BLaER1 treated with 17β-estradiol and CSF1 and Interleukin-3, amounts not matched to agents 10 nM and 100 nM (cell line): ENCODE results near the gene IPPK.

ENCODE experiments used
- H3K27ac ChIP-seq, 11 experiments: shearing (Covaris generic); formaldehyde crosslinking; 2 replicates each; pipeline ENCODE4 v1.8.1; 2022
- H3K27me3 ChIP-seq, 11 experiments: shearing (Covaris generic); formaldehyde crosslinking; 2 replicates each; pipeline ENCODE4 v1.8.1; 2022
- H3K36me3 ChIP-seq, 11 experiments: shearing (Covaris generic); formaldehyde crosslinking; 2 replicates each; pipeline ENCODE4 v1.8.1; 2022
- H3K4me1 ChIP-seq, 10 experiments: shearing (Covaris generic); formaldehyde crosslinking; 2 replicates each; pipeline ENCODE4 v1.8.1; 2022
- H3K4me2 ChIP-seq, 11 experiments: shearing (Covaris generic); formaldehyde crosslinking; 2 replicates each; pipeline ENCODE4 v1.8.1; 2022
- H3K4me3 ChIP-seq, 10 experiments: shearing (Covaris generic); formaldehyde crosslinking; 2 replicates each; pipeline ENCODE4 v1.8.1; 2022
- H3K9ac ChIP-seq, 11 experiments: shearing (Covaris generic); formaldehyde crosslinking; 2 replicates each; pipeline ENCODE4 v1.8.1; 2022
- H3K9me3 ChIP-seq, 11 experiments: shearing (Covaris generic); formaldehyde crosslinking; replicated peaks in 1 of 11; 2 replicates each; pipeline ENCODE4 v1.8.1; 2022
- H4K20me1 ChIP-seq, 11 experiments: shearing (Covaris generic); formaldehyde crosslinking; 2 replicates each; pipeline ENCODE4 v1.8.1; 2022
- Cebpa-rat ChIP-seq, 11 experiments: shearing (Covaris generic); IDR thresholded peaks; 2 replicates each; pipeline ENCODE4 v1.8.1; 2022

IPPK gene

GRCh38 chr9:92641092-92641809 is 28.7 kb downstream of the IPPK start:
- H3K4me3 ChIP-seq, result no peak overlapping the region
- H3K36me3 ChIP-seq, result peaks cover 98 to 100% (median 99%) of the 10 kb centered on the region in 11 experiments
- H3K4me2 ChIP-seq, result no peak overlapping the region
- peaks cover 0 to 78% (median 4%) of the 10 kb centered on the region in 11 experiments; a peak in 10 of 22 replicates for H4K20me1 ChIP-seq
- H3K4me1 ChIP-seq, result no peaks in the 10 kb centered on the region
- H3K9me3 ChIP-seq, result peaks cover 0 to 14% (median 9%) of the 10 kb centered on the region in 11 experiments; a peak in 16 of 22 replicates
- no peak overlapping the region for H3K9ac ChIP-seq
- no peak for TF ChIP-seq Cebpa-rat (IDR thresholded peaks at IDR 0.05)
- H3K27ac ChIP-seq, result no peak overlapping the region
- no peaks in the 10 kb centered on the region for H3K27me3 ChIP-seq

- no peak overlapping the region for H3K4me2 ChIP-seq
- peaks cover 98 to 100% (median 99%) of the 10 kb centered on the region in 11 experiments for H3K36me3 ChIP-seq
- H3K27ac ChIP-seq, result no peak overlapping the region
Measured at GRCh38 chr9:92640398-92641091, 29.4 kb downstream of the IPPK start.

GRCh38 chr9:92639791-92640271 is 30.1 kb downstream of the IPPK start:
- Histone ChIP-seq H3K9ac (no peak overlapping the region), H3K27me3 (no peaks in the 10 kb centered on the region), H4K20me1 (peaks cover 0 to 92% (median 6%) of the 10 kb centered on the region in 11 experiments; a peak in 12 of 22 replicates), H3K4me1 (no peaks in the 10 kb centered on the region), H3K4me3 (no peak overlapping the region), H3K4me2 (no peak overlapping the region), H3K9me3 (no peaks in the 10 kb centered on the region), H3K36me3 (peaks cover 98 to 100% (median 99%) of the 10 kb centered on the region in 11 experiments), H3K27ac (no peak overlapping the region)
- no peak for TF ChIP-seq Cebpa-rat (IDR thresholded peaks at IDR 0.05)

More at GRCh38 chr9:92640398-92641091, 29.4 kb downstream of the IPPK start:
- peaks cover 0 to 7% (median 2%) of the 10 kb centered on the region in 11 experiments; a peak in 10 of 22 replicates for H3K9me3 ChIP-seq
- H3K27me3 ChIP-seq, result no peaks in the 10 kb centered on the region
- no peak overlapping the region for H3K4me3 ChIP-seq
- no peaks in the 10 kb centered on the region for H3K4me1 ChIP-seq
- no peak overlapping the region for H3K9ac ChIP-seq
- TF ChIP-seq Cebpa-rat (IDR thresholded peaks at IDR 0.05), result no peak
- peaks cover 0 to 85% (median 5%) of the 10 kb centered on the region in 11 experiments; a peak in 10 of 22 replicates for H4K20me1 ChIP-seq

GRCh38 chr9:92639124-92639523 is 30.8 kb downstream of the IPPK start:
- Histone ChIP-seq H3K9me3 (no peaks in the 10 kb centered on the region), H3K4me1 (peaks cover 0 to 1% (median 0%) of the 10 kb centered on the region in 10 experiments; a peak in 1 of 20 replicates), H3K27me3 (no peaks in the 10 kb centered on the region), H3K4me2 (no peak overlapping the region), H3K36me3 (peaks cover 98 to 100% (median 99%) of the 10 kb centered on the region in 11 experiments), H3K4me3 (no peak overlapping the region), H4K20me1 (peaks cover 0 to 90% (median 6%) of the 10 kb centered on the region in 11 experiments; a peak in 12 of 22 replicates), H3K9ac (no peak overlapping the region), H3K27ac (no peak overlapping the region)
- TF ChIP-seq Cebpa-rat (IDR thresholded peaks at IDR 0.05), result no peak

- Histone ChIP-seq H3K4me3 (no peak overlapping the region), H3K27ac (no peak overlapping the region), H3K36me3 (peaks cover 98 to 100% (median 99%) of the 10 kb centered on the region in 11 experiments), H4K20me1 (peaks cover 0 to 86% (median 6%) of the 10 kb centered on the region in 11 experiments; a peak in 12 of 22 replicates), H3K9ac (no peak overlapping the region; a peak in 1 of 22 replicates), H3K27me3 (no peaks in the 10 kb centered on the region), H3K9me3 (no peaks in the 10 kb centered on the region), H3K4me1 (peaks cover 0 to 6% (median 3%) of the 10 kb centered on the region in 10 experiments; a peak in 9 of 20 replicates), H3K4me2 (no peak overlapping the region)
- TF ChIP-seq Cebpa-rat (IDR thresholded peaks at IDR 0.05), result no peak
Measured at GRCh38 chr9:92638621-92639101, 31.3 kb downstream of the IPPK start.

- no peak overlapping the region for H3K4me2 ChIP-seq
- peaks cover 0 to 86% (median 6%) of the 10 kb centered on the region in 11 experiments; a peak in 12 of 22 replicates for H4K20me1 ChIP-seq
- no peak overlapping the region for H3K27ac ChIP-seq
- H3K9ac ChIP-seq, result no peak overlapping the region
- no peaks in the 10 kb centered on the region for H3K27me3 ChIP-seq
- peaks cover 98 to 100% (median 99%) of the 10 kb centered on the region in 11 experiments for H3K36me3 ChIP-seq
- H3K4me3 ChIP-seq, result no peak overlapping the region
- H3K4me1 ChIP-seq, result peaks cover 0 to 12% (median 6%) of the 10 kb centered on the region in 10 experiments; a peak in 12 of 20 replicates
- no peak for TF ChIP-seq Cebpa-rat (IDR thresholded peaks at IDR 0.05)
- H3K9me3 ChIP-seq, result no peaks in the 10 kb centered on the region
Measured at GRCh38 chr9:92637886-92638620, 31.9 kb downstream of the IPPK start.

GRCh38 chr9:92637326-92637725 is 32.6 kb downstream of the IPPK start:
- Histone ChIP-seq H3K4me1 (peaks cover 0 to 19% (median 13%) of the 10 kb centered on the region in 10 experiments; a peak in 15 of 20 replicates), H4K20me1 (peaks cover 0 to 80% (median 6%) of the 10 kb centered on the region in 11 experiments; a peak in 11 of 22 replicates), H3K9ac (no peak overlapping the region), H3K4me3 (no peak overlapping the region), H3K9me3 (no peaks in the 10 kb centered on the region), H3K27me3 (no peaks in the 10 kb centered on the region), H3K27ac (no peak overlapping the region), H3K4me2 (no peak overlapping the region), H3K36me3 (peaks cover 98 to 100% (median 99%) of the 10 kb centered on the region in 11 experiments)
- TF ChIP-seq Cebpa-rat (IDR thresholded peaks at IDR 0.05), result no peak

GRCh38 chr9:92636627-92637026 is 33.3 kb downstream of the IPPK start:
- H3K4me3 ChIP-seq, result no peak overlapping the region
- H3K9me3 ChIP-seq, result no peaks in the 10 kb centered on the region
- no peak for TF ChIP-seq Cebpa-rat (IDR thresholded peaks at IDR 0.05)
- no peak overlapping the region for H3K9ac ChIP-seq
- H3K27ac ChIP-seq, result no peak overlapping the region
- H3K36me3 ChIP-seq, result peaks cover 98 to 100% (median 99%) of the 10 kb centered on the region in 11 experiments
- H3K4me2 ChIP-seq, result no peak overlapping the region
- peaks cover 0 to 26% (median 20%) of the 10 kb centered on the region in 10 experiments; a peak in 15 of 20 replicates for H3K4me1 ChIP-seq
- peaks cover 0 to 73% (median 6%) of the 10 kb centered on the region in 11 experiments; a peak in 11 of 22 replicates for H4K20me1 ChIP-seq
- H3K27me3 ChIP-seq, result no peaks in the 10 kb centered on the region
